ENCODE results near the gene HOOK2. TPM values are rescaled to one million over a fixed set of nuclear protein-coding genes. Genes with fewer than 3 reads are reported as not detected.

Gene HOOK2
- total and polyA plus RNA-seq, 9 of the 15 experiments (the other 6 are each of a cell fraction or from before 2014, with no cell fraction given), result 1.3 to 17.2 (median 9.9) TPM

- TF ChIP-seq PTBP1 (IDR thresholded peaks at IDR 0.05; ENCODE audit: low read depth, low read length) (no peak), BMI1 (IDR thresholded peaks at IDR 0.05; ENCODE audit: low read length) (no peak), SMARCA5 (IDR thresholded peaks at IDR 0.05) (peak; percentile 25; the same call in 1 of the 2 replicates), VEZF1 (CRISPR knock-in tag; IDR thresholded peaks at IDR 0.05) (peak; percentile 68), MGA (IDR thresholded peaks at IDR 0.05) (peak; percentile 80), RFX5 (IDR thresholded peaks at IDR 0.05; ENCODE audit: low read depth, low read length) (no peak), KHSRP (IDR thresholded peaks at IDR 0.05) (no peak), FIP1L1 (IDR thresholded peaks at IDR 0.05; ENCODE audit: low read depth, low read length, poor library complexity, severe bottlenecking) (peak; percentile 84), CCNT2 (IDR thresholded peaks at IDR 0.05; ENCODE audit: borderline replicate concordance, extremely low read depth, insufficient read length, low read depth, low read length) (peak; percentile 93), USF1 (CRISPR knock-in tag; IDR thresholded peaks at IDR 0.05) (no peak), FOXK2 (conservative IDR thresholded peaks at IDR 0.05 in 1 of 2, IDR thresholded peaks at IDR 0.05 in 1 of 2; ENCODE audit: low read depth in 2 of 2) (peak in 1 of 2 experiments; percentile 99; a peak in 2 of 4 replicates), ZNF830 (CRISPR knock-in tag; IDR thresholded peaks at IDR 0.05) (no peak), LCOR (CRISPR knock-in tag; IDR thresholded peaks at IDR 0.05) (0 out of 2 replicates have a peak, but pooled peaks have one; percentile 28), OTX1 (CRISPR knock-in tag; IDR thresholded peaks at IDR 0.05) (no peak)
Observed at GRCh38 chr19:12801466-12802266, 26.3 kb upstream of the HOOK2 start, which contains the start of the genes PRDX2 and THSD8 (continued).
